GM21619 (cell line): ENCODE data around the gene DDX49.

Experiments used
- ATAC-seq: cut with Tn5 transposase; IDR thresholded peaks from one replicate; pipeline ENCODE4 v1.9.1; 2021; ENCODE audit not compliant: unreplicated experiment

The DDX49 gene

DNA sequence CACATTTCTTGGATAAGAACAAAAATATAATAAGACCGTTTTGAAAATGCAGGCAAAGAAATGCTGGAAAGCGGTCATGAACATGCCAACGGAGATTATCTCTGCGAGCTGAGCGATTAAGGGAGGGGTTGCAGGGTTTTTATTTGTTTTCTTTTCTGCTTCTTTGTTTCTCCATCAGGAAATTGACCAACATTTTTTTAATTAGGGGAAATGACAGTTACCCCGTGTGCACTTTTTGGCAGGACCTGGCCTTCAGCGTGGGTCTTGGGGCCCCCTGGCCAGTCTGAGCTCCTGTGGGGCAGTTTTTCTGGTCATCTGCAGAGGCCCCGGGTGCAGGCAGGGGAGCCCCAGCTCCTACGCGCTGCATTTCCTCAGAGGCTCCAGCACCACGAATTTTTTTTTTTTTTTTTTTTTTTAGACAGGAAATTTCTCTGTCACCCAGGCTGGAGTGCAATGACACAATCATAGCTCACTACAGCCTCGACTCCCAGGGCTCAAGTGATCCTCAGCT is 52.8 kb downstream of the DDX49 start:
- ATAC-seq, result no peak

DNA sequence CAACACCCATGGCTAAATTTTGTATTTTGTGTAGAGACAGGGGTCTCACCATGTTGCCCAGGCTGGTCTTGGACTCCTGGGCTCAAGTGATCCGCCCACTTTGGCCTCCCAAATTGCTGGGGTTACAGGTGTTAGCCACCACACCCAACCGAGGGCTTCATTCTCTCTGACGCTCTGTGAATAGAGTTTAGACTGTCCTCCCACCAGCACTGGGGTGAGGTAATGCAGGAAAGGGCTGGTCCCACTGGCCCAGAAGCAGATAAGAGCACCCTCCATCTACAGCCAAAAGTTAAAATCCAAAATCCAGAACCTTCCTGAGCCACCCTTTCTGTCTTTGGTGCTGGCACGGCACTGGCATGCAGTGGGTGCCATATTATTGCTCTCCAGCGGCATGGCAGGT is 53.3 kb downstream of the DDX49 start:
- ATAC-seq, result no peak

DNA sequence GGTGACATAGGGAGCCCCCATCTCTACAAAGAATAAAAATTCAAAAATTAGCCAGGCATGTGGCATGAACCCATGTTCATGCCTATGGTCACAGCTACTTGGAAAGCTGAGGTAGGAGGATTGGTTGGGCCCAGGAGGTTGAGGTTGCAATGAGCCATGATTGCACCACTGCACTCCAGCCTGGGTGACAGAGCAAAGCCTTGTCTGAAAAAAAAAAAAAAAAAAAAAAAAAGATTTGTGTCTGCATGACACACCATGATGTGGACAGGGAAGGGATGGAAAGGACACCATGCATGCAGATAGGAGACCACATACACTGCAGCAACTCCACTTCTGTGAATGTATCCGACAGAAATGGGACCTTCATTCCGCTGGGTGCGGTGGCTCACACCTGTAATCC is 55.5 kb downstream of the DDX49 start:
- ATAC-seq, result no peak

- ATAC-seq, result no peak
Observed at GRCh38 chr19:18975869-18976268, 56.4 kb downstream of the DDX49 start.
